H1 (cell line): ENCODE results near the gene MNX1.

Source experiments
- CEBPB ChIP-seq: IDR thresholded peaks from 2 replicates; pipeline ENCODE4 v1.6.1; 2012; ENCODE audit warnings: low read depth, low read length
- CTCF ChIP-seq, 3 experiments: IDR thresholded peaks; 1 replicate in 2 of 3; 2 replicates in 1 of 3; pipeline versions ENCODE4 v1.5.1 to v1.6.1; 2011; ENCODE audit warnings: low read length in 3 of 3, mild to moderate bottlenecking in 3 of 3, inconsistent platforms in 2 of 3, low read depth in 1 of 3, moderate library complexity in 1 of 3; ENCODE audit not compliant: insufficient read depth in 1 of 3; ENCODE audit errors: control extremely low read depth in 1 of 3
- HDAC2 ChIP-seq, 2 experiments: fragments of 300-600 bp in 1 of 2; sonication (generic) in 1 of 2; IDR thresholded peaks; 2 replicates each; pipeline ENCODE4 v1.6.1; 2011 to 2012; ENCODE audit warnings: low read depth in 2 of 2, low read length in 2 of 2, mild to moderate bottlenecking in 2 of 2, moderate library complexity in 2 of 2, borderline replicate concordance in 1 of 2, inconsistent platforms in 1 of 2
- POLR2A ChIP-seq, 2 experiments: IDR thresholded peaks; 1 replicate in 1 of 2; 2 replicates in 1 of 2; pipeline ENCODE4 v1.6.1; 2011; ENCODE audit warnings: low read depth in 2 of 2, low read length in 2 of 2, mild to moderate bottlenecking in 2 of 2; ENCODE audit errors: control extremely low read depth in 1 of 2
- USF2 ChIP-seq: IDR thresholded peaks from 2 replicates; pipeline ENCODE4 v1.6.1; 2011; ENCODE audit warnings: low read length, improper control_type of control experiment
- YY1 ChIP-seq: IDR thresholded peaks from 2 replicates; pipeline ENCODE4 v1.6.1; 2011; ENCODE audit warnings: low read depth, mild to moderate bottlenecking, low read length

GRCh38 chr7:157056957-157057902 is 46.8 kb upstream of the MNX1 start:
- TF ChIP-seq CEBPB (no peak), POLR2A (IDR thresholded peaks at IDR 0.05; ENCODE audit: control extremely low read depth in 1 of 2, low read depth in 2 of 2, low read length in 2 of 2) (no peak), CTCF (IDR thresholded peaks at IDR 0.05; ENCODE audit: control extremely low read depth in 1 of 3, insufficient read depth in 1 of 3, low read depth in 1 of 3, low read length in 3 of 3) (no peak), HDAC2 (IDR thresholded peaks at IDR 0.05; ENCODE audit: borderline replicate concordance in 1 of 2, low read depth in 2 of 2, low read length in 2 of 2) (no peak), YY1 (no peak), USF2 (no peak)
